GM12892 (cell line): ENCODE measurements around the gene MED31.

Experiments used
- POLR2A ChIP-seq: IDR thresholded peaks from 2 replicates; pipeline ENCODE4 v1.6.1; 2011; ENCODE audit warnings: low read depth, low read length, control low read depth
- POLR2AphosphoS5 ChIP-seq: IDR thresholded peaks from 2 replicates; pipeline ENCODE4 v1.6.1; 2011; ENCODE audit warnings: low read depth, low read length, control low read depth
- TAF1 ChIP-seq: IDR thresholded peaks from 2 replicates; pipeline ENCODE4 v1.6.1; 2011; ENCODE audit warnings: low read depth, mild to moderate bottlenecking, control low read depth, low read length, borderline replicate concordance

DNA sequence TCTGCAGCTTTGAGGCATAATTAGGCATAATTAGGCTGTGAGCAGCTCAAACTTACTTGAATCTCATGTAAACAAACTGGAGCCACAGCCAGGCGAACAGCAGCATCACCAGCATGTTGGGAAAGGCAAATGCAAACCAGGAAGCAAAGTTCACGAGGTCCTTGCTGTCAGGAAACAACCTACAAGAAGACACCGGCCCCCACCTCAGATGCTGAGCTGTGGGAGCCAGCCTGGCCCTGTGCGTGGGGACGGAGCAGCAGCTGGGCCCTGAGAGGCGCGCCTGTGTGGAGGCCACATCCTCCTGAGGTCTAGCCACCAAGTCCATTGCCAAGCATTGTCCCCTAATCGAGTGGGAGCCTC is 49.5 kb upstream of the MED31 start:
- no peak for TF ChIP-seq POLR2A
- no peak for TF ChIP-seq POLR2AphosphoS5
- no peak for TF ChIP-seq TAF1
